Measurements from ENCODE around the gene KCNF1. TPM values are rescaled to one million over a fixed set of nuclear protein-coding genes. Genes with fewer than 3 reads are reported as not detected.

The KCNF1 gene
- total and polyA plus RNA-seq, 3 experiments from 2014 or later, result not detected

DNA sequence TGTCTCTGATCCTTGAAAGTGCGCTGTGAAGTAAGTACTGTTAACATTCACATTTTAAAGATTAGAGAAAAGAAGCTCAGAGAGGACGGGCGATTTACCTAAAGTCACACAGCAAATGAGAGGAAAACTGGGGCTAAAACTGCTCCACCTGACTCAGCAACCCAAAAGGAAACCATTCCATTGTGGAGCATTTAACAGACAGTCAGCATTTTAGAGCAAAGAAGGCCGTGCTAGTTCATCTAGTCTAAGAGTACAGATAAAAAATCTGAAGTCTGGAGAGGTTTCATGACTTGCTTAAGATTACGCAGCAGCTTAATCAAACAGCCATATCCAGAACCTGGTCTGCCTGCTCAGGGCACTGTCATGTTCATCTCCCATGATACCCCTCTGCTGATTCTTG is 19.9 kb upstream of the KCNF1 start:
- Histone ChIP-seq H3K9me3 (ENCODE audit: low read length) (no peaks in the 10 kb centered on the region), H3K4me3 (ENCODE audit: low read length) (no peak overlapping the region), H3K4me1 (ENCODE audit: insufficient read depth, low read length) (no peaks in the 10 kb centered on the region), H3K36me3 (ENCODE audit: insufficient read depth, low read length) (no peaks in the 10 kb centered on the region), H3K27ac (ENCODE audit: low read depth, low read length) (no peak overlapping the region), H3K27me3 (ENCODE audit: insufficient read depth, low read length, poor library complexity, severe bottlenecking) (no peaks in the 10 kb centered on the region)
- H3K36me3 Mint-ChIP-seq, result no peaks in the 10 kb centered on the region
- DNase-seq, result no peak
- H3K9me3 Mint-ChIP-seq, result no peaks in the 10 kb centered on the region
- no peaks in the 10 kb centered on the region for H3K4me1 Mint-ChIP-seq
- ChIA-PET CTCF (no interaction called here), POLR2A (no interaction called here)
- no peak overlapping the region for H3K4me3 Mint-ChIP-seq
- no peak overlapping the region for H3K27ac Mint-ChIP-seq
- peaks cover 20 to 35% of the 10 kb centered on the region in 2 donors for H3K27me3 Mint-ChIP-seq

GRCh38 chr2:10892316-10892715 is 19.4 kb upstream of the KCNF1 start:
- no peaks in the 10 kb centered on the region for H3K36me3 Mint-ChIP-seq
- H3K27ac ChIP-seq (ENCODE audit: low read depth, low read length), result no peak overlapping the region
- H3K27me3 ChIP-seq (ENCODE audit: insufficient read depth, low read length, poor library complexity, severe bottlenecking), result no peaks in the 10 kb centered on the region
- H3K27ac Mint-ChIP-seq, result no peak overlapping the region
- H3K36me3 ChIP-seq (ENCODE audit: insufficient read depth, low read length), result no peaks in the 10 kb centered on the region
- no peaks in the 10 kb centered on the region for H3K9me3 Mint-ChIP-seq
- no peak for DNase-seq
- H3K4me3 Mint-ChIP-seq, result no peak overlapping the region
- CTCF ChIA-PET, result no interaction called here
- no peak overlapping the region for H3K4me3 ChIP-seq (ENCODE audit: low read length)
- POLR2A ChIA-PET, result no interaction called here
- H3K4me1 Mint-ChIP-seq, result no peaks in the 10 kb centered on the region
- H3K27me3 Mint-ChIP-seq, result peaks cover 20 to 37% of the 10 kb centered on the region in 2 donors
- no peaks in the 10 kb centered on the region for H3K9me3 ChIP-seq (ENCODE audit: low read length)
- no peaks in the 10 kb centered on the region for H3K4me1 ChIP-seq (ENCODE audit: insufficient read depth, low read length)

DNA sequence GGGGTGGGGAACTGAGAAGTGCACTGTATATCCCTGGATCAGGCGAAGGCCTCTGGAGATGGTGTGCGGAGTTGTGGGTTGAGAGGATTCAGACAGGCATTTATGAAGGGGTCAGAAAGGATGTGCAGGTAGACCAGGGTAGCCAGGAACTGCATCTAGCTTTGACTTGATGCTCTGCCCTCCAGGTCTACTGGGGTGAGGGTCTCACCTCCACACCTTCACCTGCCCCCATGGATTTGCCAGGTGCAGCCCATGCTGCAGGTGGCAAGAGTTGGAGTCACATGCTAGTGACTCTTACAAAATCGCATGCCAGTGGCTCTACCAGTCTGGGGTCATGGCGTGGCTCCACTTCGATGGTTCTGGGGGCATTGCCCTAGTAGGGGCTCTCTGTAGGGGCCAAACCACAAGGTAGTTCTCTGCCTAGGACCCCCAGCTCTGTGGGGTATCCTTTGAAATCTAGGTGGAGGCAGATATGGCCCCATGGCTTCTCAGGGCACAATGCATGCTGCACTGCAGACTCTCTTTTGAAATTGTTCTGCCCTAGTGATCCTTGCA is 18.9 kb upstream of the KCNF1 start:
- Histone ChIP-seq H3K27ac (ENCODE audit: low read depth, low read length) (no peak overlapping the region), H3K4me1 (ENCODE audit: insufficient read depth, low read length) (no peaks in the 10 kb centered on the region), H3K4me3 (ENCODE audit: low read length) (no peak overlapping the region), H3K36me3 (ENCODE audit: insufficient read depth, low read length) (no peaks in the 10 kb centered on the region), H3K27me3 (ENCODE audit: insufficient read depth, low read length, poor library complexity, severe bottlenecking) (no peaks in the 10 kb centered on the region), H3K9me3 (ENCODE audit: low read length) (no peaks in the 10 kb centered on the region)
- Mint-ChIP-seq H3K36me3 (no peaks in the 10 kb centered on the region), H3K27me3 (peaks cover 20 to 34% of the 10 kb centered on the region in 2 donors), H3K4me1 (no peaks in the 10 kb centered on the region), H3K4me3 (no peak overlapping the region), H3K9me3 (no peaks in the 10 kb centered on the region), H3K27ac (no peak overlapping the region)
- ChIA-PET CTCF (no interaction called here), POLR2A (no interaction called here)
- DNase-seq, result no peak

DNA sequence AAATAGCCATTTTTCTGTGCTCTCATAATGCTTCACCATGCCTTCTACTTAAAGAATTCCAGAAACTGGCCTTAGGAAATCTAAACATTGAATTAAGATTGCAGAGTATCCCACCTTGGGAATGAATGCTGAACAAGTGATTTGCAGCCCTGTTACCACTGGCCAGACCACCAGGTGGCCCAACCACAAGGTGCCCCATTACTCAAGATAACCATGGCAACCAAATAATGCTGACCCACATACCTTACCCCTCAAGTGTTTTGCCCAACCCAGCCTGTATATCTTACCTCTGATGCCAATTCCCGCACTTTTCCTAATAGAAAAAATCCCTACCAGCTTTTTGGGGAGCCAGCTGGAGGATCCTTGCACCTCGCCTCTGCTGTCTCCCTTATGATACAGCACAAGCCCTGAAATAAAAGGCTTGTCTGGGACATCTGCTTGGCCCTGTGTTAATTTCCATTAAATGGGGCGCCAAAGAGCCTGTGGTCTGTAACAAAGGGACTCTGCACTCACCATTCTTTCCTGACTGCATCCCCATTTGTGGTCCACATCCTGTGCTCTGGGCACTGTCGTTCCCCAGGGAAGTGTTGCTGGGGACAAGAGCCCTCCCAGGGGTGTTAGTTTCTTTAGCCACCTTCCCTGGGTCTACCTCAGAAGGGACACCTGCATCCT is 17.3 kb upstream of the KCNF1 start:
- H3K9me3 Mint-ChIP-seq, result no peaks in the 10 kb centered on the region
- POLR2A ChIA-PET, result no interaction called here
- DNase-seq, result no peak

GRCh38 chr2:10895231-10895630 is 16.5 kb upstream of the KCNF1 start:
- H3K36me3 Mint-ChIP-seq, result no peaks in the 10 kb centered on the region

More for the DNA sequence above, 17.3 kb upstream of the KCNF1 start:
- Histone ChIP-seq H3K27me3 (ENCODE audit: insufficient read depth, low read length, poor library complexity, severe bottlenecking) (no peaks in the 10 kb centered on the region), H3K9me3 (ENCODE audit: low read length) (no peaks in the 10 kb centered on the region), H3K4me1 (ENCODE audit: insufficient read depth, low read length) (no peaks in the 10 kb centered on the region), H3K36me3 (ENCODE audit: insufficient read depth, low read length) (no peaks in the 10 kb centered on the region), H3K4me3 (ENCODE audit: low read length) (no peak overlapping the region), H3K27ac (ENCODE audit: low read depth, low read length) (no peak overlapping the region)
- H3K27ac Mint-ChIP-seq, result no peak overlapping the region
- H3K36me3 Mint-ChIP-seq, result no peaks in the 10 kb centered on the region
- CTCF ChIA-PET, result no interaction called here
- peaks cover 13 to 31% of the 10 kb centered on the region in 2 donors for H3K27me3 Mint-ChIP-seq
- H3K4me1 Mint-ChIP-seq, result no peaks in the 10 kb centered on the region
- no peak overlapping the region for H3K4me3 Mint-ChIP-seq

GRCh38 chr2:10897956-10898355 is 13.8 kb upstream of the KCNF1 start:
- DNase-seq, result no peak
- Mint-ChIP-seq H3K27me3 (peaks cover 4 to 32% of the 10 kb centered on the region in 2 donors), H3K9me3 (no peaks in the 10 kb centered on the region), H3K4me3 (no peak overlapping the region), H3K27ac (no peak overlapping the region), H3K36me3 (no peaks in the 10 kb centered on the region), H3K4me1 (no peaks in the 10 kb centered on the region)
- no peaks in the 10 kb centered on the region for H3K36me3 ChIP-seq (ENCODE audit: insufficient read depth, low read length)
- POLR2A ChIA-PET, result no interaction called here
- CTCF ChIA-PET, result interaction anchor here (0.8 kb wide), 1 partner anchor 33 kb away, joined by 3 read pairs; no protein-coding TSS in a partner anchor
- no peaks in the 10 kb centered on the region for H3K4me1 ChIP-seq (ENCODE audit: insufficient read depth, low read length)
- H3K4me3 ChIP-seq (ENCODE audit: low read length), result no peak overlapping the region
- no peak overlapping the region for H3K27ac ChIP-seq (ENCODE audit: low read depth, low read length)
- H3K27me3 ChIP-seq (ENCODE audit: insufficient read depth, low read length, poor library complexity, severe bottlenecking), result no peaks in the 10 kb centered on the region
- no peaks in the 10 kb centered on the region for H3K9me3 ChIP-seq (ENCODE audit: low read length)

More at GRCh38 chr2:10895231-10895630, 16.5 kb upstream of the KCNF1 start:
- ChIA-PET POLR2A (no interaction called here), CTCF (no interaction called here)
- H3K9me3 Mint-ChIP-seq, result no peaks in the 10 kb centered on the region
- H3K4me1 ChIP-seq (ENCODE audit: insufficient read depth, low read length), result no peaks in the 10 kb centered on the region
- no peak for DNase-seq
- peaks cover 13 to 30% of the 10 kb centered on the region in 2 donors for H3K27me3 Mint-ChIP-seq
- no peak overlapping the region for H3K4me3 ChIP-seq (ENCODE audit: low read length)
- H3K4me3 Mint-ChIP-seq, result no peak overlapping the region
- no peaks in the 10 kb centered on the region for H3K36me3 ChIP-seq (ENCODE audit: insufficient read depth, low read length)
- H3K27ac ChIP-seq (ENCODE audit: low read depth, low read length), result no peak overlapping the region
- no peaks in the 10 kb centered on the region for H3K27me3 ChIP-seq (ENCODE audit: insufficient read depth, low read length, poor library complexity, severe bottlenecking)
- H3K9me3 ChIP-seq (ENCODE audit: low read length), result no peaks in the 10 kb centered on the region
- H3K4me1 Mint-ChIP-seq, result no peaks in the 10 kb centered on the region
- no peak overlapping the region for H3K27ac Mint-ChIP-seq

- Histone ChIP-seq H3K36me3 (ENCODE audit: insufficient read depth, low read length) (no peaks in the 10 kb centered on the region), H3K27ac (ENCODE audit: low read depth, low read length) (no peak overlapping the region), H3K9me3 (ENCODE audit: low read length) (no peaks in the 10 kb centered on the region), H3K27me3 (ENCODE audit: insufficient read depth, low read length, poor library complexity, severe bottlenecking) (no peaks in the 10 kb centered on the region), H3K4me3 (ENCODE audit: low read length) (no peak overlapping the region), H3K4me1 (ENCODE audit: insufficient read depth, low read length) (no peaks in the 10 kb centered on the region)
- Mint-ChIP-seq H3K4me1 (no peaks in the 10 kb centered on the region), H3K36me3 (no peaks in the 10 kb centered on the region), H3K27ac (no peak overlapping the region), H3K9me3 (peaks cover 0 to 7% (median 0%) of the 10 kb centered on the region in 5 donors), H3K4me3 (no peak overlapping the region), H3K27me3 (peaks cover 4 to 18% of the 10 kb centered on the region in 2 donors)
- POLR2A ChIA-PET, result no interaction called here
- peak in 1 of 5 donors; percentile 40 for DNase-seq
- CTCF ChIA-PET, result interaction anchor here (0.7 to 2.8 kb wide), 6 partner anchors 23 to 68 kb away, joined by 3 to 16 read pairs (median 3); no protein-coding TSS in a partner anchor
Observed at GRCh38 chr2:10900216-10901109, 11.3 kb upstream of the KCNF1 start.
